IPS DF 4.7 (cell line): ENCODE measurements around the gene ANKRD40.

Experiments
- DNase-seq: peaks from one replicate; pipeline ENCODE4 v3.0.0-alpha.2; 2013; ENCODE audit warnings: low spot score; ENCODE audit errors: extremely low read depth

ANKRD40 gene

GRCh38 chr17:50651661-50652060 is 56.1 kb downstream of the ANKRD40 start:
- no peak for DNase-seq

GRCh38 chr17:50649042-50649908 is 58.4 kb downstream of the ANKRD40 start:
- no peak for DNase-seq

GRCh38 chr17:50647187-50647586 is 60.5 kb downstream of the ANKRD40 start:
- DNase-seq, result no peak

GRCh38 chr17:50645748-50646682 is 61.7 kb downstream of the ANKRD40 start:
- DNase-seq, result no peak
